Measurements from ENCODE around the gene DAGLA.

- TF ChIP-seq CTCF (IDR thresholded peaks at IDR 0.05; ENCODE audit: extremely low read depth in 1 of 2, insufficient read depth in 1 of 2, low read depth in 1 of 2, low read length in 2 of 2) (no peak), JUN (IDR thresholded peaks at IDR 0.05; ENCODE audit: borderline replicate concordance, insufficient read depth, insufficient read length, low read depth) (no peak), FOS (IDR thresholded peaks at IDR 0.05; ENCODE audit: borderline replicate concordance, insufficient read depth, low read length) (no peak), EZH2 (IDR thresholded peaks at IDR 0.05; ENCODE audit: borderline replicate concordance, low read depth, low read length, severe bottlenecking) (no peak), POLR2AphosphoS5 (IDR thresholded peaks at IDR 0.05; ENCODE audit: insufficient read depth, low read depth, low read length) (no peak), POLR2A (IDR thresholded peaks at IDR 0.05; ENCODE audit: low read depth, low read length) (no peak), MAX (IDR thresholded peaks at IDR 0.05; ENCODE audit: insufficient read depth, insufficient read length) (no peak)
These were observed 46.6 kb downstream of the DAGLA start for GRCh38 chr11:61726775-61727174.

Measured in endothelial cell of umbilical vein (primary cell).